DMS 273 treated with DMSO at 0.1 percent for 48 hours (cell line): ENCODE results near the gene CCDC146.
A peak's percentile ranks its signal among the peaks of the same experiment; 100 is the strongest.
"Not testable (repeated sequence)": the region's sequence is repeated elsewhere in the genome, so short reads cannot be mapped to it uniquely, and the experiment has no call there.

Experiments used
- DNase-seq: peaks from one replicate; lab custom pipeline; 2025; lab: John Stamatoyannopoulos, UW

CCDC146 gene, protein sequence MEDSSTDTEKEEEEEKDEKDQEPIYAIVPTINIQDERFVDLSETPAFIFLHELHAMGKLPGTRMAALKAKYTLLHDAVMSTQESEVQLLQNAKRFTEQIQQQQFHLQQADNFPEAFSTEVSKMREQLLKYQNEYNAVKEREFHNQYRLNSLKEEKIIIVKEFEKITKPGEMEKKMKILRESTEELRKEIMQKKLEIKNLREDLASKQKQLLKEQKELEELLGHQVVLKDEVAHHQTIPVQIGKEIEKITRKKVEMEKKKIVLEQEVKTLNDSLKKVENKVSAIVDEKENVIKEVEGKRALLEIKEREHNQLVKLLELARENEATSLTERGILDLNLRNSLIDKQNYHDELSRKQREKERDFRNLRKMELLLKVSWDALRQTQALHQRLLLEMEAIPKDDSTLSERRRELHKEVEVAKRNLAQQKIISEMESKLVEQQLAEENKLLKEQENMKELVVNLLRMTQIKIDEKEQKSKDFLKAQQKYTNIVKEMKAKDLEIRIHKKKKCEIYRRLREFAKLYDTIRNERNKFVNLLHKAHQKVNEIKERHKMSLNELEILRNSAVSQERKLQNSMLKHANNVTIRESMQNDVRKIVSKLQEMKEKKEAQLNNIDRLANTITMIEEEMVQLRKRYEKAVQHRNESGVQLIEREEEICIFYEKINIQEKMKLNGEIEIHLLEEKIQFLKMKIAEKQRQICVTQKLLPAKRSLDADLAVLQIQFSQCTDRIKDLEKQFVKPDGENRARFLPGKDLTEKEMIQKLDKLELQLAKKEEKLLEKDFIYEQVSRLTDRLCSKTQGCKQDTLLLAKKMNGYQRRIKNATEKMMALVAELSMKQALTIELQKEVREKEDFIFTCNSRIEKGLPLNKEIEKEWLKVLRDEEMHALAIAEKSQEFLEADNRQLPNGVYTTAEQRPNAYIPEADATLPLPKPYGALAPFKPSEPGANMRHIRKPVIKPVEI

GRCh38 chr7:77121860-77122681 lies at the start of gene CCDC146:
Gene CCDC146 (plus strand): TSS chr7:77122615. CDS start chr7:77167669, 45,054 bp downstream.
- peak; percentile 100 for DNase-seq

GRCh38 chr7:77074786-77075396 lies 47.5 kb upstream of the CCDC146 start:
- not testable (repeated sequence) for DNase-seq

DNA sequence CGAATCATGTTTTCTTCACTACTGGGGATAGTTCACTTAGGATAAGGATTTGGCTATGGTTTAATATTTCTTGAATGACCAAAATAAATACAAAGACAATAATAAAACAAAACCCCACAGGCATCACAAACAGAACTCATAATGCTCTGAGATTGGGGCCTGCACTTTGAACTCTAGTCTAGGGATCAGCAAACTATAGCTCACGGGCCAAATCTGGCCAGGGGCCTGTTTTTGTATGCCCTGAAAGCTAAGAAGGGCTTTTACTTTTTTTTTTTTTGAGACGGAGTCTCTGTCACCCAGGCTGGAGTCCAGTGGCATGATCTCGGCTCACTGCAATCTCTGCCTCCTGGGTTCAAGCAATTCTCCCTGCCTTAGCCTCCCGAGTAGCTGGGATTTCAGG lies 45.4 kb upstream of the CCDC146 start:
- DNase-seq = not testable (repeated sequence)

DNA sequence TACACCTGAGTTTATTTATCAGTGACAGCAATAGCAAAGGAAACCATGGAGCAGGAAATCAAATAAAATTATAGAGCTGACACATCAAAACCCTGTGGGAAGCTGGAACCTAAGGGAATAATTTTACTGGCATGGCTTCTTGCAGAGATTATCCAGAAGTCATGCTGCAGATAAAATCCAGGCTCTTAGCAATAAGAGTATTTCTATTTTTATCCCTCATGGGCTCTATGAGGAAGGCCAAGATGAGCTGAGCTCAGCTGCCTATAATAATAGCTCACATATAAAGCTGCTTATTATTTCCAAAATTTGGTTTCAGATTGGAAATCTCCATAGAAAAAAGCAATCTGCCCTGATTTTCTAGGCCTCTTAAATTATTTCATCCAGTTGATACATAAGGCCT lies 43.3 kb upstream of the CCDC146 start:
- DNase-seq = not testable (repeated sequence)

GRCh38 chr7:77079624-77080023 lies 42.8 kb upstream of the CCDC146 start:
- not testable (repeated sequence) for DNase-seq

DNA sequence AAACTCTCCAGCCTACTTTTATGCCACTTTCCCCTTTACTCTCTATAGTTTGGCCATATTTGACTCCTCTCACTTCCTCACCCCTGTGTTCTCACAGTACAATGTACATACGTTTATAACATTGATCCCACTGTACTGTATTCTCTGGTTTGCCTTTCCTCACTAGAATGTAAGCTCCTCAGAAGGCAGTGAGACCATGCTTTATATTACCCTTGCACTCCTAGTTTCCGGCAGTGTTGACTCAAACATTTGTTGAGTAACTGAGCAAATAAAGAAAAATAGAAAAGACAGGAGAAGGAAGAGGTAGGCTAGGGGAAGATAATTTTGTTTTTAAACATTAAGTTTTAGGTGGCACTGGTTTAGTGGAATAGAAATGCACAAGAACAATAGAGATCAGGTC lies 42.2 kb upstream of the CCDC146 start:
- DNase-seq = not testable (repeated sequence)

GRCh38 chr7:77082192-77082591 lies 40.2 kb upstream of the CCDC146 start:
- not testable (repeated sequence) for DNase-seq

DNA sequence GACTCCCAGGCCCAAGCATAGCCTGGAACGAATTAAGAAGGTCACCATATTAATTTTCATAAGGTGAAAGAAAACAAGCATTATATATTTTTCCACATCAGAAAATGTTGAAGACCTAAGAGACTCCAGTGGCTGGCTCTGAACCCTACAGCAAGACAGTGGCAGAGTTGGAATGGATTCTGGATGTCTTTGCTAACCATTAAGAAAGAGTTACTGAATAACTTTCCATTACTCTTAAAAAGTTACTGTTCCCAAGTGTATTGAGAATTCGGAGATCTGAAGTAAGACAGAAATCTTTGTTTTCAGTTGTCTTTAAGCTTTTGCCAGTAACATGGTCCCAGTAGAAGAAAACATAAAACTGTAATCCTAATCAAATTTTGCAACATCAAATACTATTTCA lies 30.1 kb upstream of the CCDC146 start:
- not testable (repeated sequence) for DNase-seq

- not testable (repeated sequence) for DNase-seq
Observed at GRCh38 chr7:77100501-77100900, 21.9 kb upstream of the CCDC146 start.

- DNase-seq = not testable (repeated sequence)
Observed at GRCh38 chr7:77101187-77101586, 21.2 kb upstream of the CCDC146 start.

DNA sequence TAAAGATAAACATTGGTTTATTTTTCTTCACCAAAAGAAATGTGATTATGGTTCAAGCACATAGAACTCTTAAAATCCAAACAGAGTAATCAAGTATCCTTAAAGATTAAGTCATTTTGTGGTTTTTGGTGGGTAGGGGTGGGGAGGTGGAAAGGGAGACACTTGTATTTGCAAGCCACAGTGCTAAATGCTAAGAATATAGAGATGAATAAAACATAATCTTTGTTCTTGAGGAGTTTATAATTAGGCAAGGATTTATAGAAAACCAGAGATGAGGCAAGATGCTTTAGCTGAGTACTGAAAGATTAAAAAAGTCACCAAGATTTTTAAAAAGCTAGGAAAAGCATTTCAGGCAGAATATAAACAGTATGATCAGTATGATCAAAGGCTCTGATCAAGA lies 19.7 kb upstream of the CCDC146 start:
- not testable (repeated sequence) for DNase-seq

- not testable (repeated sequence) for DNase-seq
Observed at GRCh38 chr7:77105904-77106303, 16.5 kb upstream of the CCDC146 start.

DNA sequence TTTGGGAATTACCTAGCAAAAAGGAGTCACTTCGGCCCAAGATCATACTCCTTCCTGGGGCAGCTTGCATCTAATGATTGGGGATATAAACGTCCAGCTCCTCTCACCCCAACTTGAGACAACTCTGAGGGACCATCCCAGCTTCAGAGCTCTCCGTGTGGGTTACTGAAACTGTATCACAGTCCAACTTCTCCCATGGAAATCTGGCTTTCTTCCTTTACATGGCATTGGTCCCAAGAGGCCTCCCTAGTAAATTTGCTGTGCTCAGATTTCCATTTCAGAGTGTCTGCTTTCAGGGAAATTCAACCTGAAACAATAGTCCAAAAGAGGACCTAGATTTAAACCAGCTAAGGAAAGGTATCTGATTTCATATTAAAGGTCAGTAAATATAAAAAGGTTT lies 14.8 kb upstream of the CCDC146 start:
- DNase-seq = not testable (repeated sequence)

GRCh38 chr7:77108362-77108761 lies 14.1 kb upstream of the CCDC146 start:
- DNase-seq = not testable (repeated sequence)

- DNase-seq = not testable (repeated sequence)
Observed at GRCh38 chr7:77112719-77113306, 9.6 kb upstream of the CCDC146 start.

DNA sequence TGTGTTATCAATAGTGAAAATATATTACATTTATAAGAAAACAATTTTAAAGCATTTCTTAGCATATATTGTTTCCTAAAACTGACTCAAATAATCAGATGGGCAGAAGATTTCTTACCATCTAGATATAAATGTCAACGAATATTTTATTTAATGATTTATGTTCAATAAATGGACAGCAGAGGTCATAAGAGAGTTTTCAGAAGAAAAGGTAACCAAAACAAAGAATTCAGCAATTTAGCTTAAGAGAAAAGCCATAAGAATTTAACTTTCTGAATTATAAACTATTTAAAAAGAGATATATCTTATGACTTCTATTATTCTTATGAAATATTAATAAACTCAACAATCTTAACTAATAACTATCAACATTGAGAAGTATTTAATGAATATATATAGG lies 3.1 kb downstream of the CCDC146 start:
- DNase-seq = not testable (repeated sequence)

- DNase-seq = not testable (repeated sequence)
Observed at GRCh38 chr7:77127009-77127408, 4.6 kb downstream of the CCDC146 start.

GRCh38 chr7:77128582-77129410 lies 6.4 kb downstream of the CCDC146 start:
- DNase-seq = not testable (repeated sequence)

- DNase-seq = not testable (repeated sequence)
Observed at GRCh38 chr7:77131781-77132180, 9.4 kb downstream of the CCDC146 start.

- not testable (repeated sequence) for DNase-seq
Observed at GRCh38 chr7:77138668-77139067, 16.3 kb downstream of the CCDC146 start.
